ENCODE results near the gene DYNC1H1. TPM values are rescaled to one million over a fixed set of nuclear protein-coding genes. Genes with fewer than 3 reads are reported as not detected.

DYNC1H1 gene
- polyA plus RNA-seq, 1 donor from 2014 or later = 298 TPM

GRCh38 chr14:101934601-101935150, 29.7 kb upstream of the DYNC1H1 start:
- H3K79me2 ChIP-seq (replicated peaks; ENCODE audit: insufficient read depth, low read length) = no peaks in the 10 kb centered on the region
- no peak overlapping the region for H3K9ac ChIP-seq (ENCODE audit: low read length)
- no peak overlapping the region for H2AFZ ChIP-seq (ENCODE audit: low read depth, low read length)
- H3K4me2 ChIP-seq (ENCODE audit: low read length) = no peak overlapping the region
- H3K4me3 ChIP-seq (ENCODE audit: low read length) = no peak overlapping the region
- no peaks in the 10 kb centered on the region for H3K27me3 ChIP-seq (ENCODE audit: insufficient read depth, low read depth, low read length)
- H4K20me1 ChIP-seq (ENCODE audit: insufficient read depth) = no peaks in the 10 kb centered on the region
- no peaks in the 10 kb centered on the region for H3F3A ChIP-seq (ENCODE audit: insufficient read depth, low read length, poor library complexity, severe bottlenecking)
- H3K9me3 ChIP-seq (ENCODE audit: low read length) = no peaks in the 10 kb centered on the region
- no peak overlapping the region for H3K27ac ChIP-seq (ENCODE audit: low read length)
- no peaks in the 10 kb centered on the region for H3K9me2 ChIP-seq (ENCODE audit: insufficient read depth, low read length)
- H3K36me3 ChIP-seq (ENCODE audit: insufficient read depth, low read length) = no peaks in the 10 kb centered on the region
- TF ChIP-seq REST (IDR thresholded peaks at IDR 0.05; ENCODE audit: borderline replicate concordance) (no peak), EZH2 (IDR thresholded peaks at IDR 0.05; ENCODE audit: borderline replicate concordance, insufficient read depth, low read length, poor library complexity, severe bottlenecking) (no peak), SMC3 (conservative IDR thresholded peaks at IDR 0.05; ENCODE audit: poor library complexity) (no peak), POLR2AphosphoS5 (IDR thresholded peaks at IDR 0.05) (no peak), RAD21 (conservative IDR thresholded peaks at IDR 0.05) (no peak), EP300 (conservative IDR thresholded peaks at IDR 0.05; ENCODE audit: poor library complexity, severe bottlenecking) (no peak)

- Histone ChIP-seq H3F3A (ENCODE audit: insufficient read depth, low read length, poor library complexity, severe bottlenecking) (no peaks in the 10 kb centered on the region), H3K9ac (ENCODE audit: low read length) (no peak overlapping the region), H3K27ac (ENCODE audit: low read length) (no peak overlapping the region), H3K36me3 (ENCODE audit: insufficient read depth, low read length) (no peaks in the 10 kb centered on the region), H4K20me1 (ENCODE audit: insufficient read depth) (no peaks in the 10 kb centered on the region), H3K4me2 (ENCODE audit: low read length) (no peak overlapping the region), H3K27me3 (ENCODE audit: insufficient read depth, low read depth, low read length) (no peaks in the 10 kb centered on the region), H3K4me3 (ENCODE audit: low read length) (no peak overlapping the region), H2AFZ (ENCODE audit: low read depth, low read length) (no peak overlapping the region), H3K9me2 (ENCODE audit: insufficient read depth, low read length) (no peaks in the 10 kb centered on the region), H3K9me3 (ENCODE audit: low read length) (no peaks in the 10 kb centered on the region), H3K79me2 (replicated peaks; ENCODE audit: insufficient read depth, low read length) (no peaks in the 10 kb centered on the region)
- TF ChIP-seq CTCF (IDR thresholded peaks at IDR 0.05; ENCODE audit: poor library complexity, severe bottlenecking) (no peak), RAD21 (conservative IDR thresholded peaks at IDR 0.05) (no peak), TAF1 (IDR thresholded peaks at IDR 0.05; ENCODE audit: low read depth) (no peak), SMC3 (conservative IDR thresholded peaks at IDR 0.05; ENCODE audit: poor library complexity) (no peak), POLR2AphosphoS5 (IDR thresholded peaks at IDR 0.05) (no peak), REST (IDR thresholded peaks at IDR 0.05; ENCODE audit: borderline replicate concordance) (no peak), EP300 (conservative IDR thresholded peaks at IDR 0.05; ENCODE audit: poor library complexity, severe bottlenecking) (no peak), MXI1 (conservative IDR thresholded peaks at IDR 0.05; ENCODE audit: poor library complexity, severe bottlenecking) (no peak), EZH2 (IDR thresholded peaks at IDR 0.05; ENCODE audit: borderline replicate concordance, insufficient read depth, low read length, poor library complexity, severe bottlenecking) (no peak)
These were observed 26.2 kb upstream of the DYNC1H1 start for GRCh38 chr14:101937926-101938767.
